DMS114 treated with DMSO at 0.1 percent for 48 hours (cell line): ENCODE data around the gene RFFL.
"Not testable (repeated sequence)": the region's sequence is repeated elsewhere in the genome, so short reads cannot be mapped to it uniquely, and the experiment has no call there.

Experiments
- DNase-seq: peaks from one replicate; lab custom pipeline; 2025; ENCODE audit not compliant: unreplicated experiment; lab: John Stamatoyannopoulos, UW

The RFFL gene

DNA sequence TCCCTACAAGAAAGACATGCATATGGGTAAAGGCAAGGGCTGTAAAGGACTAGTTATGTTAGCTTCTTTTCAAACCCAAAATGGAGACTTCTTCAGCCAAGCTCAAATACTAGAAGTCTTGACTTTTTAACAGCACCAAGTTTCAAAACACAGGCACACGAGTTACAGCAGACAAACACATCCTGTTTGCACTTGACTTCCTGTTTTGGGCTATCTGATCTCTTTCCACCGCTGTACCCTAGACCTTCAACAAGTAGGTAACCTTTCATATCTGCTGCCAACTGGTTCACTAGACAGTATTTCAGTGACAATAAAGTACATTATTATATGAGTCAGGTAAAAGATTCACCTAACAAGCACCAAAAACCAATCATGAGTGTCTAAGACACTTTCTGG is 12.3 kb downstream of the RFFL start:
- DNase-seq: no peak

DNA sequence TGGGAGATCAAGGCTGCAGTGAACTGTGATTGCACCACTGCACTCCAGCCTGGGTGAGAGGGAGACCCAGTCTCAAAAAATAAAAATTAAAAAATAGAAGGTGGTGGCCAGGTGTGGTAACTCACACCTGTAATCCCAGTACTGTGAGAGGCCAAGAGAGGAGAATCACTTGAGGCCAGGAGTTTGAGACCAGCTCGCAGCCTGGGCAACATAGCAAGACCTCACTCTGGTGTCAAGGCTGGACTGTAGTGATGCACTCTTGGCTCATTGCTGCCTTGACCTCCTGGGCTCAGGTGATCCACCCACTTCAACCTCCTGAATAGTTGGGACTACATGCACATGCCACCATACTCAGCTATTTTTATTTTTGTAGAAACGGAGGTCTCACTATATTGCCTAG is 13.3 kb downstream of the RFFL start:
- DNase-seq: no peak

- no peak for DNase-seq
Observed at GRCh38 chr17:35048685-35049379, 14.7 kb downstream of the RFFL start.

DNA sequence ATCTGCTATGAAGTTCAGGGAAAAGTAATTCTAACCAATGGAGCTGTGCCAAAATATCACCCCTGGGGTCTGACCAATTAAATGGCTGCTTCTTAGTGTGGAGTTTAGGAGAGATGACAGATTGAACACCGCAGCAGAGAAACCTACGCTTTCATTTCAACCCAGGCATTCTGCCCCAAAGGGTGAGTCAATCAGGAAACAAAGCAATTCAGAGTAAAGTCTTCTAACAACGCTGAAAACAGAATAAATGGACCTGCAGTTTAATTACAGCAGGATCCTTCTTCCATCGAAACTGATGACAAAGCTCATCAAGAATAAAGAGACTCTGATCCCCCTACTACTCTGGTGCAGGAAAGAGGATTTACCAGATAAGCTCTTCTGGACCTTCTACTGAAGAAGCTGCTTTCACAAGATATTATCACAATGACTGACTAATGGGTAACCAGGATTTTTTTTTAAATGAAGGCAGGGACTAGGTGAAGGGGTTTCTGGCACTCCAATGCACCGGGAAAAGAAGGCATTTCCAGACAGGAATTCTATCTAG is 16.7 kb downstream of the RFFL start:
- DNase-seq: no peak

- DNase-seq: no peak
Observed at GRCh38 chr17:35046245-35046644, 17.3 kb downstream of the RFFL start.

GRCh38 chr17:35045458-35045979 is 18.0 kb downstream of the RFFL start:
- DNase-seq: not testable (repeated sequence)

DNA sequence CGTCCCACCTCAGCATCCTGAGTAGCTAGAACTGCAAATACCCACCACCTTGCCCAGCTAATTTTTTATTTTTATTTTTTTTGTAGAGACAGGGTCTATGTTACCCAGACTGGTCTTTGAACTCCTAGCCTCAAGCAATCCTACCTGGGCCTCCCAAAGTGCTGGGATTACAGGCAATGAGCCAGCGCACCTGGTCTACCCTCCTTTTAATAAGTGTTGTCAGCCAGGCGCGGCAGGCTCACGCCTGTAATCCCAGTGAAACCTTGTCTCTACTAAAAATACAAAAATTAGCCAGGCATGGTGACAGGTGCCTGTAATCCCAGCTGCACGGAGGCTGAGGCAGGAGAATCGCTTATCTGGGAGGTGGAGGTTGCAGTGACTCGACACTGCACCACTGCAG is 19.3 kb downstream of the RFFL start:
- DNase-seq: no peak

GRCh38 chr17:35041390-35041789 is 22.1 kb downstream of the RFFL start:
- DNase-seq: no peak

GRCh38 chr17:35038453-35038852 is 25.1 kb downstream of the RFFL start:
- DNase-seq: no peak

GRCh38 chr17:35030780-35031179 is 32.7 kb downstream of the RFFL start:
- no peak for DNase-seq

- no peak for DNase-seq
Observed at GRCh38 chr17:35028531-35029262, 34.8 kb downstream of the RFFL start.

- DNase-seq: not testable (repeated sequence)
Observed at GRCh38 chr17:35028097-35028496, 35.4 kb downstream of the RFFL start.

DNA sequence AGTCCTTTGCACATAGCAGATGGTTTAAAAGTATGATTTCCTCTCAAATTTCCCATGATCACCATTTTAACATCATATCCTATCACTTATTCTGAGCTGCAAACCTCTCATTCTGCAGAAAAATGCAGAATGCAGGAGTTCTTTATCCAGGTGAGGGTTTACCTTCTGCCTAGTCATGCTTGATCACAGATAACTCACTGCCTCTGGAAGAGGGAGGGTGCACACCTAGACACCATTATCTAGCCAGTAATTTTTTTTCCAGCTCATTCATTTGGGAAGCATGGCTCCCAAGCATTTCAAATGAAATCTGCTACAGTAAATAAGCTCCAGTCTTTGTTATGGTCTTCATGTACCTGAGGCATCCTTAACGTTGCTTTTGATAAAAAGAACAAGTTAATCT is 38.0 kb downstream of the RFFL start:
- no peak for DNase-seq

GRCh38 chr17:35023538-35023937 is 40.0 kb downstream of the RFFL start:
- DNase-seq: no peak

DNA sequence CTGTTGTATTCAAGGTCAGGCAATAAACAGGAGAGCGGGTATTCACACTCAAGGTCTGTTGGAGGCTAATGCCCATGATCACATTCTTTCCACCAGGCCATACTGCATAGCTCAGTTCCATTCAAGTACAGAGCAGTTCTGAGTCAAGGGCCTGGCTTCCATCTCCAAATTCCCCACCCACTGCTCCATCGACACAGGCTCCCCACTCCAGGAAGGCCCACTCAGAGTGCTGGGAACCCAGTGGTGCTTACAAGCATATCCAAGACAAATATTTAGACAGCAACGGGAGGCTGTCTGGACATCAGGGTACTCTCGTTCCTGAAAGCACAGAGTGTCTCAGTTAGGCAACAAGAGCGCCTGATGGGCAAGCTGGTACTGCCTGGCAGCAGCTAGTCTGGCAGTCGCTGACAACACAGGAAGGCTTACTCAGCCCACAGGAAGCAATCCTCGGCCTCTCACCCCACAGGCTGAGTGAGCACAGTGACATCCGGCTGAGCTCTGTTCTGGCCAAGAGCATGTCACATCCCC is 40.9 kb downstream of the RFFL start:
- DNase-seq: no peak

DNA sequence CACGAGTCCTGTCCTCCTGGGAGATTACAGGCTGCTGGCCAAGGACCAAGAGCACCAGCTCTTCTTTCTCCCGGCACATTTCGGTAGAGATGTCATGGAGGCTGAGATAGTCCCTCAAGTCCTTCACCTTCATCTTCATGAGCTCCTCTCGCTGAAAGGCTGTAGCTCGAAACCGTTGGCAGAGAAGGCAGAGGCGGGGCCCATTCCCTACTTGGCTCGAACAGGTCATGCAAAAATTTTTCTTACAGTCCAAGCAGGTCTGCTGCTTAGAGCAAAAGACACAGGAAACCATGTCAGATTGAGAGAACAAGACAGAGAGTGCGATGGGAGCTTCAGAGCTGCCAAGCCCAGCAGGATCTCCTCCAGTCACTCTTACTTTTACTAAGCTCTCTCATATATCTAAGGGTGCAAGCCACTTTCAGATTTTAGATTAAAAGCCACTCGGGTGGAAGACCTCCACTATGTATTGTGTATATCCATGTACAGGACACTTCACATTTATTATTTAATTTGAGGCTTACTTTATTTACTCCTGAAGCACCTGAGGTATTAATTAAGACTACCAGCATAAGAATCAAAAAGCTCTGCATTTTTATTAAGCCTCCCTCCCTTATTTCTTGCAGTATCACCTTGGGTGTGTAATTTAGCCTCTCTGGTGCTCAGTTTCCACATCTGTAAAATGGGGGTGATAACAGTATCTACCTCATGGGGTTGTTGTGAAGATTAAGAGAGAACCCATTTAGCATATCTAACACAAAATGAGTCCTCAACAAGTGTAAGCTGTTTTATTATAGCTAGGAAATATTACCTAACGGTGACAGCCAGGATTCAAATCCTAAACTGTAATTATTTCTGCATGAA is 41.8 kb downstream of the RFFL start:
- DNase-seq: no peak

DNA sequence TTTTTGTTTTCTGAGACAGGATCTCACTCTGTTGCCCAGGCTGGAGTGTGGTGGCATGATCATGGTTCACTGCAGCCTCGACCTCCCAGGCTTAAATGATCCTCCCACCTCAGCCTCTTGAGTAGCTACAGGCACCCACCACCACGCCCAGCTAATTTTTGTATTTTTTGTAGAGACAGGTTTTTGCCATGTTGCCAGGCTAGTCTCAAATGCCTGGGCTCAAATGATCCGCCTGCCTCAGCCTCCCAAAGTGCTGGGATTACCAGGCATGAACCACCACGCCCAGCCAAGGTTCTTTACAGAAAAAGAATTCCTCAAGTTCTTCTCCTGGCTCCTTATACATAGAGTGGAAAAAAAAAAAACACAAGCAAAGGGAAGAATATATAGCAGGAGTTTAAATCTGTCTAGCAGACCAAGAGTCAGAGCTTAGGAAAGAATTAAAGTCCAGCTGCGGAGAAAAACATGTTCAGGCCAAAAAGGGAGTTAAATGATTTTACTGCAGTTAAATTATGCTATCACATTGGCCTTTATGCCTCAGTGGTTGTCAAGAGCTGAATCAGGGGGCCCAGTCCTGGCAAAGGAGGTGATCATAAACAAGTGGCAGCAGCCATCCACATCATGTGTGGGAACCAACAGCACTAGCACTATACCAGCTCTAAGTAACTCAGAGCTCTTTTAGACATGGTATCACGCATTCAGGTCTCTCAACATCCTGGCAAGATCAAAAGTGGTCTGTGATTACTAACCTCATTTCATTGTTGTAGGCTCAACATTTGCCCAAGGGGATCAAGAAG is 43.9 kb downstream of the RFFL start:
- no peak for DNase-seq

- DNase-seq: no peak
Observed at GRCh38 chr17:35018814-35019213, 44.7 kb downstream of the RFFL start.

GRCh38 chr17:35017021-35017420 is 46.5 kb downstream of the RFFL start:
- no peak for DNase-seq

DNA sequence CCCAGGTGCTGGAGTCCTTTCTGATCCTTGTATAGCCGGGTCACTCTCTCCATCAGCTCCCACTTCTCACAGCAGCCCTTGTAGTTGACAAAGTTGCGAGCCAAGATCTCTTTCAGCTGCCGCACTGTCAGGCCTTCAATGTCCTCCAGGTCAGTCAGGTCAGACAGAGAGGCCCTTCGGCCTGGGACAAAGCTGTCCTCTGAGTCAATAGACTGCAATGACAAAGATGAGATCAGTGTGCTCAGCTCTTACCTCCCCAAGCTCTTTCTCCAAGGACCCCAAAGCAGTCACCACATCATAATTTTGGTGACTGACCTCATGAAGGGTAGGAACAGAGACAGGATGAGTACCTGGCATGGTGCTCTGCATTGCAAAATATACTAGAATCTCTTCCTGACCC is 47.1 kb downstream of the RFFL start:
- no peak for DNase-seq
